GM13977 (cell line): ENCODE data around the gene PLCL1.

Experiments used
- DNase-seq: peaks from one replicate; pipeline ENCODE4 v3.0.0; 2012; ENCODE audit warnings: low spot score
- in situ Hi-C: fragments of 300-500 bp; cut with MboI; formaldehyde crosslinking; loops from one replicate; pipeline ENCODE4 v1.12.0; 2022; ENCODE audit warnings: low sequenced_read_pairs, low pct_unique_long_range_greater_than_20kb, mixed read lengths, inconsistent platforms; ENCODE audit not compliant: unreplicated experiment
- TF ChIP-seq, protein P1 (sequence below): IDR thresholded peaks from 2 replicates; pipeline ENCODE4 v1.5.1; 2012; ENCODE audit warnings: mild to moderate bottlenecking, control low read depth; ENCODE audit not compliant: insufficient read depth; ENCODE audit errors: extremely low read depth, missing control alignments

PLCL1 gene

DNA sequence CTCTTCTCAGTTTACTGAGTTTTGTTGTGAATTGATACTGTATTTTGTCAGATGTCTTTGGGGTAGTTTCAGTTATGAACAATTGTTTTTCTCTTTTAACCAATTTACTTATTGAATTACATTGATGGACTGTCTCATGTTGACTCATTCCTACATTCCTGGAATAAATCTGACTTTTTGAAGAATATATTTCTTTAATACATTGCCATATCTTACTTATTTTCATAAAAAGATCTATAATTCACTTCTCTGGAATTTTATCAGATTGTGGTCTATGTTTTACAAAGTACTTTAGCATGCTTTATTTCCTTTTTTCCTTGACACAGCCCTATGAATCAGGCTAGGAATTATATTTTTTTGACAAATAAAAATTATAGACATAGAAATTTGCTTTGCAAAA, 268.3 kb downstream of the PLCL1 start:
- no peak for DNase-seq
- in situ Hi-C loops, result no loop called here
- TF ChIP-seq, protein P1, sequence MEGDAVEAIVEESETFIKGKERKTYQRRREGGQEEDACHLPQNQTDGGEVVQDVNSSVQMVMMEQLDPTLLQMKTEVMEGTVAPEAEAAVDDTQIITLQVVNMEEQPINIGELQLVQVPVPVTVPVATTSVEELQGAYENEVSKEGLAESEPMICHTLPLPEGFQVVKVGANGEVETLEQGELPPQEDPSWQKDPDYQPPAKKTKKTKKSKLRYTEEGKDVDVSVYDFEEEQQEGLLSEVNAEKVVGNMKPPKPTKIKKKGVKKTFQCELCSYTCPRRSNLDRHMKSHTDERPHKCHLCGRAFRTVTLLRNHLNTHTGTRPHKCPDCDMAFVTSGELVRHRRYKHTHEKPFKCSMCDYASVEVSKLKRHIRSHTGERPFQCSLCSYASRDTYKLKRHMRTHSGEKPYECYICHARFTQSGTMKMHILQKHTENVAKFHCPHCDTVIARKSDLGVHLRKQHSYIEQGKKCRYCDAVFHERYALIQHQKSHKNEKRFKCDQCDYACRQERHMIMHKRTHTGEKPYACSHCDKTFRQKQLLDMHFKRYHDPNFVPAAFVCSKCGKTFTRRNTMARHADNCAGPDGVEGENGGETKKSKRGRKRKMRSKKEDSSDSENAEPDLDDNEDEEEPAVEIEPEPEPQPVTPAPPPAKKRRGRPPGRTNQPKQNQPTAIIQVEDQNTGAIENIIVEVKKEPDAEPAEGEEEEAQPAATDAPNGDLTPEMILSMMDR, result no peak

- TF ChIP-seq, protein P1, result no peak
- DNase-seq, result no peak
- in situ Hi-C loops, result no loop called here
Measured at GRCh38 chr2:198073253-198073652, 268.9 kb downstream of the PLCL1 start.

DNA sequence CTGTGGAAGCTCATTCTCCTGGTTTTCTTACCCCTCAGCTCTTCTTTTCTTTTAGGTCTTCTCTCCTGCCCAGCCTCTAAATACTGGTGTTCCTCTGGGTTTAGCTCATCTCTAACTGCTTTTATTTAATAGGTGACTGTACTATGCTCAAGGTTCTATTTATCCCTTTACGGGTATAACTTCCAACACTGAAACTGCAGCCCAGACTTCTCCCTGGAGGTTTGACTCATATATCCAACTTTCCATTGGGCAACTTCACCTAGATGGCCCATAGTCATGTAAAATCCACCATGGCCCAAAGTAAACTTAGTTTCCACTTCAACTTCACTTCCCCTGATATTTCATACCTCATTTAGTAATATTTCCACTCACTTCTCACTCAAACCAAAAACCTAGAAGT, 273.1 kb downstream of the PLCL1 start:
- in situ Hi-C loops, result no loop called here
- TF ChIP-seq, protein P1, result no peak
- DNase-seq, result no peak

- DNase-seq, result no peak
- in situ Hi-C loops, result no loop called here
- TF ChIP-seq, protein P1, result no peak
Measured at GRCh38 chr2:198080879-198081765, 276.7 kb downstream of the PLCL1 start.

- TF ChIP-seq, protein P1, result no peak
- no peak for DNase-seq
- in situ Hi-C loops, result no loop called here
Measured at GRCh38 chr2:198084156-198084555, 279.8 kb downstream of the PLCL1 start.

- DNase-seq, result no peak
- in situ Hi-C loops, result no loop called here
- TF ChIP-seq, protein P1, result no peak
Measured at GRCh38 chr2:198096002-198096401, 291.6 kb downstream of the PLCL1 start.
